ENCODE results near the gene EXOC6.

The EXOC6 gene

DNA sequence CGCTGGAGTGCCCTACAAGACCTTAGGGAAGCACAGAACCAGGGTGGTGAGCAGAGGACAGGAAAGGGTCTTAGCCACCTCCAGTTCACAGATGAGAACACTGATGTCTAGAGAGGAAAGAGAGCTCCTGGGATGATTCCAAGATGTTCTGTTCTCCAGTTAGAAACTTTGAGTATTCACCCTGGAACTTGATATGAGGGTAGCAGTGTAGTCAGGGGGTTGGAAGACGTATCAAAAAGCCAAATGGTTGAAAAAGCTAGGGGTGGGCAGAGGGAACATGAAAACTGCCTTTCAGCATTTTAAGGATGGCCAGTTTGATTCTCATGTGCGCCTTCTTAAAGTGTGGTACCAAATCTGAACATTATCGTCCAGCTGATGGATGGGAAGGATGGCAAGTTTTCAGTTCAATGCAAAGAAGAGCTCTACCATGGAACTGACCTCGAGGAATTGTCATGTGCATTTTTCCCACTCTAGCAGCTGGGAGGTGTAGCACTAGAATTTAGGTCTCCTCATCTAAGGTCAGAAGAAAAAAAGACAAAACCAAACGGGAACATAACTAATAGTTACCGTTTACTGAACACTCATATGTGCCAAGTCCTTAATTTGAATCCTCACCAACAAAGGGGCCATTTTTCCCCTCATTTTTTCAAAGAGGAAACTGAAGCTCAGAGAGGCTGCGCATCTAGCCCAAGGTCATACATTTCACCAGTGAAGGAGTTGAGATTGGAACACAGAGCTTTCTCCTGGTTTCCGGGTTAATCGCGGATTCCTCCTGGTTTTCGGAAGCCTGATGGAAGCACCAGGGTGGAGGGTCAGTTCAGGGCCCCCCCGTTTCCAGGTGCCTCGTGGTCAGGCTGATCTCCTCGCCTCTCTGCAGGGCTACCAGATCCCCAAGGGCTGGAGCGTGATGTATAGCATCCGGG lies 219.4 kb downstream of the EXOC6 start:
- no peak overlapping the region for H3K4me3 ChIP-seq (replicated peaks; ENCODE audit: insufficient read depth, low read length)
- no peak for DNase-seq (ENCODE audit: low read depth in 1 of 2, low spot score in 1 of 2)
- peaks cover 91% of the 10 kb centered on the region for H3K27me3 ChIP-seq (ENCODE audit: insufficient read depth, poor library complexity, severe bottlenecking)
- H3K27ac ChIP-seq (replicated peaks), result no peak overlapping the region
- TF ChIP-seq SPI1 (IDR thresholded peaks at IDR 0.05; ENCODE audit: borderline replicate concordance, low read depth) (no peak), GABPA (IDR thresholded peaks at IDR 0.05; ENCODE audit: low read depth) (no peak), POLR2AphosphoS5 (IDR thresholded peaks at IDR 0.05; ENCODE audit: low read depth) (no peak)
- TF ChIP-seq, protein P1, sequence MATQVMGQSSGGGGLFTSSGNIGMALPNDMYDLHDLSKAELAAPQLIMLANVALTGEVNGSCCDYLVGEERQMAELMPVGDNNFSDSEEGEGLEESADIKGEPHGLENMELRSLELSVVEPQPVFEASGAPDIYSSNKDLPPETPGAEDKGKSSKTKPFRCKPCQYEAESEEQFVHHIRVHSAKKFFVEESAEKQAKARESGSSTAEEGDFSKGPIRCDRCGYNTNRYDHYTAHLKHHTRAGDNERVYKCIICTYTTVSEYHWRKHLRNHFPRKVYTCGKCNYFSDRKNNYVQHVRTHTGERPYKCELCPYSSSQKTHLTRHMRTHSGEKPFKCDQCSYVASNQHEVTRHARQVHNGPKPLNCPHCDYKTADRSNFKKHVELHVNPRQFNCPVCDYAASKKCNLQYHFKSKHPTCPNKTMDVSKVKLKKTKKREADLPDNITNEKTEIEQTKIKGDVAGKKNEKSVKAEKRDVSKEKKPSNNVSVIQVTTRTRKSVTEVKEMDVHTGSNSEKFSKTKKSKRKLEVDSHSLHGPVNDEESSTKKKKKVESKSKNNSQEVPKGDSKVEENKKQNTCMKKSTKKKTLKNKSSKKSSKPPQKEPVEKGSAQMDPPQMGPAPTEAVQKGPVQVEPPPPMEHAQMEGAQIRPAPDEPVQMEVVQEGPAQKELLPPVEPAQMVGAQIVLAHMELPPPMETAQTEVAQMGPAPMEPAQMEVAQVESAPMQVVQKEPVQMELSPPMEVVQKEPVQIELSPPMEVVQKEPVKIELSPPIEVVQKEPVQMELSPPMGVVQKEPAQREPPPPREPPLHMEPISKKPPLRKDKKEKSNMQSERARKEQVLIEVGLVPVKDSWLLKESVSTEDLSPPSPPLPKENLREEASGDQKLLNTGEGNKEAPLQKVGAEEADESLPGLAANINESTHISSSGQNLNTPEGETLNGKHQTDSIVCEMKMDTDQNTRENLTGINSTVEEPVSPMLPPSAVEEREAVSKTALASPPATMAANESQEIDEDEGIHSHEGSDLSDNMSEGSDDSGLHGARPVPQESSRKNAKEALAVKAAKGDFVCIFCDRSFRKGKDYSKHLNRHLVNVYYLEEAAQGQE (IDR thresholded peaks at IDR 0.05; ENCODE audit: insufficient replicate concordance, low read depth), result no peak
- TF ChIP-seq, protein P2, sequence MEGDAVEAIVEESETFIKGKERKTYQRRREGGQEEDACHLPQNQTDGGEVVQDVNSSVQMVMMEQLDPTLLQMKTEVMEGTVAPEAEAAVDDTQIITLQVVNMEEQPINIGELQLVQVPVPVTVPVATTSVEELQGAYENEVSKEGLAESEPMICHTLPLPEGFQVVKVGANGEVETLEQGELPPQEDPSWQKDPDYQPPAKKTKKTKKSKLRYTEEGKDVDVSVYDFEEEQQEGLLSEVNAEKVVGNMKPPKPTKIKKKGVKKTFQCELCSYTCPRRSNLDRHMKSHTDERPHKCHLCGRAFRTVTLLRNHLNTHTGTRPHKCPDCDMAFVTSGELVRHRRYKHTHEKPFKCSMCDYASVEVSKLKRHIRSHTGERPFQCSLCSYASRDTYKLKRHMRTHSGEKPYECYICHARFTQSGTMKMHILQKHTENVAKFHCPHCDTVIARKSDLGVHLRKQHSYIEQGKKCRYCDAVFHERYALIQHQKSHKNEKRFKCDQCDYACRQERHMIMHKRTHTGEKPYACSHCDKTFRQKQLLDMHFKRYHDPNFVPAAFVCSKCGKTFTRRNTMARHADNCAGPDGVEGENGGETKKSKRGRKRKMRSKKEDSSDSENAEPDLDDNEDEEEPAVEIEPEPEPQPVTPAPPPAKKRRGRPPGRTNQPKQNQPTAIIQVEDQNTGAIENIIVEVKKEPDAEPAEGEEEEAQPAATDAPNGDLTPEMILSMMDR (IDR thresholded peaks at IDR 0.05; ENCODE audit: insufficient read depth, low read length), result no peak

DNA sequence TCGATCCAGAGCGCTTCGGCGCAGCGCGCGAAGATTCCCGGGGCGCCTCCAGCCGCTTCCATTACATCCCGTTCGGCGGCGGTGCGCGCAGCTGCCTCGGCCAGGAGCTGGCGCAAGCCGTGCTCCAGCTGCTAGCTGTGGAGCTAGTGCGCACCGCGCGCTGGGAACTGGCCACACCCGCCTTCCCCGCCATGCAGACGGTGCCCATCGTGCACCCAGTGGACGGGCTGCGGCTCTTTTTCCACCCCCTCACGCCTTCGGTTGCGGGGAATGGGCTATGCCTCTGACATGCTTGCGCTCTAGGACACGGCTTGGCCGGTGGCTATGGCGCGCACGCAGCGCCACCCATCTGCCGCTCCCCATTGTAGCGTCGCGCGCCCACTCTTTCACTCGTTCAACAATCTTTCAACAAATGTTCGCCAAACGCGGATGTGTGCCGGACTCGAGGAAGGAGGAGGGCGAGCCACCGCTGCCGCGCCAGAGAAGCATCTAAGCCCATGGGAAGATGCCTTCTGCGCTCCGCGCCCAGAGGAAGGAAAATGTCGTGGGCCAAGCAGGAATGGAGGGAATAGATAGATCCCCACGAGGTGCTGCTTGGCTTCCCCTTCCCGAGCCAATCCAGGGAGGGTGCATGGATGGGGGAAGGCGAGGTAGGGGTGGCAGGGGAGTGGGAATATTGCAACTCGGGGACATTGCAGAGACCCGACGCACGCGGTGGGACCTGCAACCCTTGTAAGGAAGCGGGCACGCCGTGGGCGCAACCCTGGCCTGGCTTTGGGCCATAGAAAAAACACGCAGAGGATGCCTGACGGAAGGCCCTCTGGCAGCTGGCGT lies 220.3 kb downstream of the EXOC6 start:
- no peak overlapping the region for H3K4me3 ChIP-seq (replicated peaks; ENCODE audit: insufficient read depth, low read length)
- H3K27ac ChIP-seq (replicated peaks), result no peak overlapping the region
- TF ChIP-seq, protein P2 (IDR thresholded peaks at IDR 0.05; ENCODE audit: insufficient read depth, low read length), result no peak
- TF ChIP-seq GABPA (IDR thresholded peaks at IDR 0.05; ENCODE audit: low read depth), result no peak
- DNase-seq (ENCODE audit: low read depth in 1 of 2, low spot score in 1 of 2), result no peak
- H3K27me3 ChIP-seq (ENCODE audit: insufficient read depth, poor library complexity, severe bottlenecking), result peaks cover 91% of the 10 kb centered on the region

DNA sequence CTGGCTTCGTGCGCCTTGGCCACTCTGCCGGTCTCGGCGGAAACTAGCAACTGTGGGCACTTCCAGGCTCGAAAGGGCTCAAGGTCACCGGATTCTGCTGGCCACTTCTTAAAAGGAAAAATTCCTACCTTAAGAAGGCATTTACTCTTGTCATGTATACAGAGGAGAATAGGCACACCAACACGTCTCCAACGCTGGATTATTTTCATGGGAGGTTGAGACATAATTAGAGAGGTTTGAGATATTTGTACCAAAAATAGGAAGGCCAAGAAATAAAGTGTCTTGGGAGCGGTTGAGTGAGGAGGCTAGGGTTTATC lies 220.9 kb downstream of the EXOC6 start:
- no peak for DNase-seq (ENCODE audit: low read depth in 1 of 2, low spot score in 1 of 2)
- Histone ChIP-seq H3K27me3 (ENCODE audit: insufficient read depth, poor library complexity, severe bottlenecking) (peaks cover 94% of the 10 kb centered on the region), H3K4me3 (replicated peaks; ENCODE audit: insufficient read depth, low read length) (no peak overlapping the region), H3K27ac (replicated peaks) (no peak overlapping the region)
- TF ChIP-seq POLR2AphosphoS5 (IDR thresholded peaks at IDR 0.05; ENCODE audit: low read depth) (no peak), SPI1 (IDR thresholded peaks at IDR 0.05; ENCODE audit: borderline replicate concordance, low read depth) (no peak), GABPA (IDR thresholded peaks at IDR 0.05; ENCODE audit: low read depth) (no peak)
- TF ChIP-seq, protein P2 (IDR thresholded peaks at IDR 0.05; ENCODE audit: insufficient read depth, low read length), result no peak
- TF ChIP-seq, protein P1 (IDR thresholded peaks at IDR 0.05; ENCODE audit: insufficient replicate concordance, low read depth), result no peak

All from HL-60 (cell line).